Common myeloid progenitor, CD34-positive (primary cell): ENCODE data around the gene MSRB3.

Source experiments
- CTCF ChIA-PET: fragments of 350-600 bp; sonication (Branson Sonifier 250); formaldehyde crosslinking; loops from one replicate; lab custom pipeline; 2021; ENCODE audit warnings: antibody characterized with exemption; lab: Charles Lee
- POLR2A ChIA-PET: fragments of 350-600 bp; sonication (Branson Sonifier 250); formaldehyde crosslinking; loops from one replicate; lab custom pipeline; 2021; ENCODE audit warnings: antibody characterized with exemption; lab: Charles Lee
- DNase-seq, 3 donors: peaks; one replicate each; pipeline versions ENCODE4 v3.0.0 to v3.0.0-alpha.2; 2013
- H3K27ac ChIP-seq, 2 experiments: 1 replicate in 1 of 2; 2 replicates in 1 of 2; pipeline ENCODE4 v1.7.0; 2013; ENCODE audit warnings: inconsistent platforms in 2 of 2, low read length in 2 of 2, mild to moderate bottlenecking in 2 of 2, low read depth in 1 of 2, moderate library complexity in 1 of 2; ENCODE audit not compliant: severe bottlenecking in 2 of 2, insufficient read depth in 1 of 2, poor library complexity in 1 of 2
- H3K27me3 ChIP-seq, 5 experiments: replicated peaks in 2 of 5; 1 replicate in 3 of 5; 2 replicates in 2 of 5; pipeline versions ENCODE4 v1.6.1 to v1.7.0; 2013; ENCODE audit warnings: low read length in 4 of 5, mild to moderate bottlenecking in 2 of 5, moderate library complexity in 2 of 5, inconsistent platforms in 1 of 5; ENCODE audit not compliant: insufficient read depth in 5 of 5, control insufficient read depth in 4 of 5
- H3K36me3 ChIP-seq, 4 experiments: 1 replicate in 2 of 4; 2 replicates in 2 of 4; pipeline versions ENCODE4 v1.6.1 to v1.7.0; 2013; ENCODE audit warnings: low read length in 3 of 4, control low read depth in 1 of 4, mild to moderate bottlenecking in 1 of 4; ENCODE audit not compliant: control insufficient read depth in 4 of 4, insufficient read depth in 4 of 4
- H3K4me1 ChIP-seq, 4 experiments: 1 replicate in 3 of 4; 2 replicates in 1 of 4; pipeline versions ENCODE4 v1.6.1 to v1.7.1; 2013; ENCODE audit warnings: low read length in 3 of 4, mild to moderate bottlenecking in 3 of 4, control low read depth in 1 of 4, inconsistent platforms in 1 of 4, moderate library complexity in 1 of 4; ENCODE audit not compliant: control insufficient read depth in 4 of 4, insufficient read depth in 4 of 4; ENCODE audit errors: control extremely low read depth in 1 of 4
- H3K4me3 ChIP-seq, 7 experiments: 1 replicate in 4 of 7; 2 replicates in 3 of 7; pipeline versions ENCODE4 v1.5.1 to v1.7.0; 2013; ENCODE audit warnings: mild to moderate bottlenecking in 7 of 7, low read length in 6 of 7, moderate library complexity in 6 of 7, inconsistent platforms in 2 of 7, low read depth in 2 of 7, control low read depth in 1 of 7; ENCODE audit not compliant: insufficient read depth in 4 of 7, control insufficient read depth in 1 of 7; ENCODE audit errors: extremely low read depth in 1 of 7
- H3K9me3 ChIP-seq, 5 experiments: 1 replicate in 4 of 5; 2 replicates in 1 of 5; pipeline versions ENCODE4 v1.6.1 to v1.7.1; 2013; ENCODE audit warnings: low read length in 4 of 5, mild to moderate bottlenecking in 2 of 5, inconsistent platforms in 1 of 5, low read depth in 1 of 5, moderate library complexity in 1 of 5; ENCODE audit not compliant: control insufficient read depth in 4 of 5, insufficient read depth in 2 of 5; ENCODE audit errors: control extremely low read depth in 1 of 5
- WGBS: methylation state at CpG from one replicate; pipeline ENCODE4 v1.1.5; 2013; ENCODE audit not compliant: insufficient coverage; 5-methylcytosine and 5-hydroxymethylcytosine counted together

Gene MSRB3

DNA sequence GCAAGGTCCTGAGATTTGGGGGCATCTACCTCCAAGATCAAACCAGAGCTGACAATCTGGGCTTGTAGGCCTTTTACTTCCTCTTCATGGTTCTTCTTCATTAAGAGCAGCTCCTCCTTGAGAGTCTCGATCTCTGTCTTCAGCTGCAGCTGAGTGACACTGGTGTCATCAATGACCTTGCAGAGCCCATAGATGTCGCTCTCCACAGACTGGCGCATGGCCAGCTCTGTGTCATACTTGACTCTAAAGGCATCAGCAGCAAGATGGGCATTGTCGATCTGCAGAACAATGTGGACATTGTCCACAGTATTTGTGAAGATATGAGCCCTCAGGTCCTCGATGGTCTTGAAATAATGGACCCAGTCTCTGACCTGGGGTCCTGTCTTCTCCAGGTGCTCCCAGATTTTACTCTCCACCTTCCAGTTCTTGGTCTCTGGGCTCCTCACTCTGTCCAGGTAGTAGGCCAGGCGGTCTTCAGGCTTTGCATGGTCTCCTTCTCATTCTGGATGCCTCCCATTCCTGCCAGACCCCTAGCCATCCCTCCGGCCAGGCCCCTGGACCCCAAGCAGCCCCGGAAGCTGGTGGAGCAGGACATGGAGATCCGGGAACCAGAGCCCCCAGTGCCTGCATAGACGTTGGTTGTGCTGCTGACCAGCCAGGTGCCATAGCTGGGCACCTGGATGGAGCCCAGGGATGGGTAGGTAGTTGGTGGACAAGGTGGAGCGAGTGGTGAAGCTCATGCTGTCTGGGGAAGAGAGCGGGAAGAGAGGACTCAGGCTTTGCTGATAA is 141.0 kb downstream of the MSRB3 start:
- POLR2A ChIA-PET = no interaction called here

DNA sequence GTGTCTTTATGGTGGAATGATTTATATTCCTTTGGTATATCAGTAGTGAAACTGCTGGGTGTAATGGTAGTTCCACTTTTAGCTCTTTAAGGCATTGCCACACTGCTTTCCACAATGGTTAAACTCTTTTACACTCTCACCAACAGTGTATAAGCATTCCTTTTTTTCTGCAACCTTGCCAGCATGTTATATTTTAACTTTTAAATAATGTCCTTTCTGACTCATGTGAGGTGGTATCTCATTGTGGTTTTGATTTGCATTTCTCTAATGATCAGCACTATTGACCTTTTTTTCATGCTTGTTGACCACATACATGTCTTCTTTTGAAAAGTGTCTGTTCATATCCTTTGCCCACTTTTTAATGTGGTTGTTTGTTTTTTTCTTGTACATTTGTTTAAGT is 142.5 kb downstream of the MSRB3 start:
- no peak for DNase-seq
- no peaks in the 10 kb centered on the region for H3K27me3 ChIP-seq
- H3K36me3 ChIP-seq = peaks cover 6 to 58% (median 14%) of the 10 kb centered on the region in 4 experiments
- CTCF ChIA-PET = interaction anchor here (1.3 kb wide), 1 partner anchor 9 kb away, joined by 3 read pairs; no protein-coding TSS in a partner anchor
- H3K27ac ChIP-seq = no peak overlapping the region
- H3K9me3 ChIP-seq = peaks cover 2 to 57% (median 13%) of the 10 kb centered on the region in 5 experiments
- POLR2A ChIA-PET = no interaction called here
- no peaks in the 10 kb centered on the region for H3K4me1 ChIP-seq
- no peak overlapping the region for H3K4me3 ChIP-seq

More for the DNA sequence above, 141.0 kb downstream of the MSRB3 start:
- H3K9me3 ChIP-seq = peaks cover 2 to 47% (median 13%) of the 10 kb centered on the region in 5 experiments
- peaks cover 6 to 67% (median 14%) of the 10 kb centered on the region in 4 experiments for H3K36me3 ChIP-seq
- H3K27me3 ChIP-seq = no peaks in the 10 kb centered on the region
- peaks cover 0 to 3% (median 0%) of the 10 kb centered on the region in 4 experiments for H3K4me1 ChIP-seq
- DNase-seq = no peak
- 96% methylated on average over 7 of the region's 12 CpGs for WGBS
- CTCF ChIA-PET = interaction anchor here (0.6 to 0.7 kb wide), 2 partner anchors 13 to 311 kb away, joined by 3 read pairs; no protein-coding TSS in a partner anchor
- H3K4me3 ChIP-seq = no peak overlapping the region
- H3K27ac ChIP-seq = no peak overlapping the region

DNA sequence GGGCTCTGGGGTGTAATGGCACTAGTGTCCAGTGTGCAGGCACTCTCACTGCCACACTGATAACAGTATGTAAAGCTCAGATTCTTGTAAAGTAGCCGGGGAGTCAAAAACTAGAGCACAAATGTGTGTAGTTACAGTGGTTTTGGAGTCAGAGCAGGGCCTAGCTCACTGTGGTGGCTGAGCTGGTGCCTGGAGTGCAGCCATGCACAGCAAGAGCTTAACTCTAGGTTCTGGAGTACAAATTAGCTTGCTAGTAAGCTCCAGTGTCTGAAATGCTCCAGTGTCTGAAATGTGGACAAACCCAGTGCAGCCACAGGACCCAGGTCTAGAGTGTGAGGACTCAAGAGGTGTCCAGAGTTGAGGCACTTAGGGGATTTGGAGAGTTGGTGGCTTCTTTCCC is 149.2 kb downstream of the MSRB3 start:
- Histone ChIP-seq H3K27ac (no peak overlapping the region), H3K4me3 (no peak overlapping the region), H3K4me1 (no peaks in the 10 kb centered on the region), H3K27me3 (no peaks in the 10 kb centered on the region), H3K9me3 (peaks cover 0 to 29% (median 4%) of the 10 kb centered on the region in 5 experiments), H3K36me3 (peaks cover 0 to 10% (median 6%) of the 10 kb centered on the region in 4 experiments)
- CTCF ChIA-PET = no interaction called here
- POLR2A ChIA-PET = no interaction called here
- 100% methylated on average over 1 of the region's 1 CpG for WGBS
- no peak for DNase-seq

DNA sequence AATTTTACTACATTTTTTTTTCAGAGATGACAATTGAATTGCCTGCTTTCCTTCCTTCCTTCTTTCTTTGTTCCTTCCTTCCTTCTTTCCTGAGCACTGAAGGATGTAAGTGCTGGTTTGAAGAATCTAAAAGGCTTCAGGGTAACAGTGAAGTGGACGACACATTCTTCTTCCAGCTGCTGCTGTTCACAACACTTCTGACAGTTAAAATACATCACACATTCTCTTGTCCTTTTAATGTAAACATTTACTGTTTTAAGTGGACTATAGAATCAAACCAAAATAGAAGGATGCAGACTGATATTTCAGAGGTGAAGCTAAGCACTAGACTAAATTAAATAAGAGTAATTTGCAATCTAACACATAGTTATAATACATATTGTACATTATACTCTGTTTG is 151.5 kb downstream of the MSRB3 start:
- POLR2A ChIA-PET = no interaction called here
- H3K27me3 ChIP-seq = no peaks in the 10 kb centered on the region
- no CpG with 5 or more reads among the region's 1 CpG for WGBS

DNA sequence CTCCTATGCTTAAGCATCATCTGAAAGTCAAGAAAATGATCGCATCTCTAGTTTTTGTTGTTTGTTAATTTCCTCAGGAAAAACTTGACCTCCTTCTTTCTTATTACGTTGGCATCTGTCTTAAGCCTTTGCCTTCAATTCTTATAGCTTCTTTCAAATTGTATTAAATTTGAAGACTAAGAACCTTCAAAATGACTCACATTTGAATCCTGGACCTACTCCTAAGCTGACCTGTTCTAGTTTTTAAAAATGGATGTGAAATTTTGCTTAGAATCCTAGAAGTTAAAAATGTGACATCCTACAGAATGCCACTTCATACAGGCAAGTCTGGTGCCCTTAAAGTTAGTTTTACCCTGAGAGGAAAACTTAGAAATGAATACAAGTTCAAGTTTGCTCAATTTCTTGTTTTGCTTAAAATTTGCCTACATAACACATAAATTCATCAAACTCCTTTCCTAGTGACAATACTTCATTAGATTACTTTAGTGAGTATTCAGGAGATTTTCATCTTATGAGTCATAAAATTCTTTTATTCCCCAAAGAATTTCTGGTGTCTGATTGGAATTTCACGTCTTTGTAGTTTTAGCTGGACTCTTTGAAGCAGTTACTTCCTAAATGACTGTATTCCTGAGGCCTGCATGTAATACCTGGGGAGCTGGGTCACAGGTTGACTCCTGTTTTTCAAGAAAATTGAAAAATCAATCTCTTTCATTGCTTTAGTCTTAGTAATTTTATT is 152.3 kb downstream of the MSRB3 start:
- H3K4me1 ChIP-seq = no peaks in the 10 kb centered on the region

More for the DNA sequence above, 151.5 kb downstream of the MSRB3 start:
- Histone ChIP-seq H3K4me3 (no peak overlapping the region), H3K27ac (no peak overlapping the region), H3K4me1 (no peaks in the 10 kb centered on the region), H3K9me3 (peaks cover 0 to 21% (median 4%) of the 10 kb centered on the region in 5 experiments), H3K36me3 (peaks cover 0 to 19% (median 7%) of the 10 kb centered on the region in 4 experiments)
- CTCF ChIA-PET = no interaction called here
- no peak for DNase-seq

DNA sequence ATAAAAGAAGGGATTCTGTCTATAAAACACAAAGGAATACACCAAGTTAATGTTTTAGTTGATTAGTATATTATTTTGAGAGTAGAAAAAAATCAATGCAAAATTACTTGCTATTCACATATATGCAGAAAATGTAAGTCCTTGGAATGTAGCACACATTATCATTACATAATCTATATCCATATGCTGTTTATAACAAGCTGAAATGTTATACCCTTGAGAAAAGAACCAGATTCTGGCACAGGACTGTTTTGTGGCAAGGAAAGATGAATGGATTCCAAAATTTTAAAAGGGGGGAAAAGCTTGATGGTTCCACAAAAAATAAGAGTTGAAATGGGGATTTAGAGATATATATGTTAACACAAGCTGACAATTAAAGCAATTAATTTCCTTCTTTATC is 153.6 kb downstream of the MSRB3 start:
- H3K4me1 ChIP-seq = no peaks in the 10 kb centered on the region
- no peak overlapping the region for H3K4me3 ChIP-seq
- ChIA-PET POLR2A (no interaction called here), CTCF (interaction anchor here (0.6 to 1.3 kb wide), 2 partner anchors 18 to 170 kb away, joined by 3 read pairs; no protein-coding TSS in a partner anchor)
- no peaks in the 10 kb centered on the region for H3K27me3 ChIP-seq
- H3K9me3 ChIP-seq = peaks cover 0 to 5% (median 3%) of the 10 kb centered on the region in 5 experiments
- H3K36me3 ChIP-seq = peaks cover 0 to 18% (median 9%) of the 10 kb centered on the region in 4 experiments
- H3K27ac ChIP-seq = no peak overlapping the region
- DNase-seq = no peak

More for the DNA sequence above, 152.3 kb downstream of the MSRB3 start:
- H3K36me3 ChIP-seq = peaks cover 0 to 19% (median 7%) of the 10 kb centered on the region in 4 experiments
- peaks cover 0 to 14% (median 4%) of the 10 kb centered on the region in 5 experiments for H3K9me3 ChIP-seq
- H3K27ac ChIP-seq = no peak overlapping the region
- no peak for DNase-seq
- ChIA-PET CTCF (no interaction called here), POLR2A (no interaction called here)
- no peak overlapping the region for H3K4me3 ChIP-seq
- no peaks in the 10 kb centered on the region for H3K27me3 ChIP-seq
- WGBS = 100% methylated on average over 2 of the region's 3 CpGs
